Astrocyte of the cerebellum (primary cell): Measurements from ENCODE around the gene ARHGEF25.

Experiments
- DNase-seq: peaks from one replicate; pipeline ENCODE4 v3.0.0-alpha.2; 2011; ENCODE audit warnings: low read depth
- H3K4me3 ChIP-seq: 2 replicates; pipeline ENCODE4 v1.5.1; 2011; ENCODE audit warnings: mild to moderate bottlenecking, low read depth, low read length, moderate library complexity
- in situ Hi-C: cut with HindIII; loops from 2 replicates; pipeline ENCODE4 v1.10.0; 2017; ENCODE audit warnings: low sequenced_read_pairs
- TF ChIP-seq, protein P1 (sequence below): IDR thresholded peaks from 2 replicates; pipeline ENCODE4 v1.5.1; 2012; ENCODE audit warnings: low read length, low read depth, moderate library complexity, mild to moderate bottlenecking; ENCODE audit errors: missing control alignments

ARHGEF25 gene

DNA sequence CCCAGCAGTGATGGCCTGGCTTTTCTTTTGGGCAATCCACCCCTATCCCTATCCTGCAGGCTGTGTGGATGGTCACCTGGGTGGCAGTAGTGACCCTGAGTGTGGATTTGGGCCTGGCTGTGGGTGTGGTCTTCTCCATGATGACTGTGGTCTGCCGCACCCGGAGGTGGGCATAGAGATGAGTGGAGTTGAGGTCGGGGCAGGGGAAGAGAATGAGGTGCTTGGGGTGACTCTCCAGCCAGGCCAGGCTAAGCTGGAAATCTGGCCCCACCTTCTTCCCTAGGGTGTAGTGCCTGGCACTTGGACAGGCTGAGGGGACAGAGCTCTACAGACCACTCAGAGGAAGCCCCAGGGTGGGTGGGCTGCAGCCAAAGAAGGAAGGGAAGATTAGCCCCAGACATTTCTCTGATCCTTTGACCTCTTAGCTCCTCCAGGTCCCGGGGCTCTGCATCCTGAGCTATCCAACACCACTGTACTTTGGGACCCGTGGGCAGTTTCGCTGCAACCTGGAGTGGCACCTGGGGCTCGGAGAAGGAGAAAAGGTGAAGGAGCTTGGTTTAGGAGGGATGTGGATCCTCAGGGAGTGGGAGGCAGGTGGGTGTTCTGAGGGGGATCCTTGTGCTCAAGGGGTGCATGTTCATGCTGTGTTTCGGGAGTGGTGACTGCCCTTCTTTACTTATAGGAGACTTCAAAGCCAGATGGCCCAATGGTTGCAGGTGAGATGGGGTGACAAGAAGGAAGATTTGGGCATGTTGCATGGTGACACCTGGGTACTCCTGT lies 13.4 kb downstream of the ARHGEF25 start:
- no peak overlapping the region for H3K4me3 ChIP-seq
- TF ChIP-seq, protein P1, sequence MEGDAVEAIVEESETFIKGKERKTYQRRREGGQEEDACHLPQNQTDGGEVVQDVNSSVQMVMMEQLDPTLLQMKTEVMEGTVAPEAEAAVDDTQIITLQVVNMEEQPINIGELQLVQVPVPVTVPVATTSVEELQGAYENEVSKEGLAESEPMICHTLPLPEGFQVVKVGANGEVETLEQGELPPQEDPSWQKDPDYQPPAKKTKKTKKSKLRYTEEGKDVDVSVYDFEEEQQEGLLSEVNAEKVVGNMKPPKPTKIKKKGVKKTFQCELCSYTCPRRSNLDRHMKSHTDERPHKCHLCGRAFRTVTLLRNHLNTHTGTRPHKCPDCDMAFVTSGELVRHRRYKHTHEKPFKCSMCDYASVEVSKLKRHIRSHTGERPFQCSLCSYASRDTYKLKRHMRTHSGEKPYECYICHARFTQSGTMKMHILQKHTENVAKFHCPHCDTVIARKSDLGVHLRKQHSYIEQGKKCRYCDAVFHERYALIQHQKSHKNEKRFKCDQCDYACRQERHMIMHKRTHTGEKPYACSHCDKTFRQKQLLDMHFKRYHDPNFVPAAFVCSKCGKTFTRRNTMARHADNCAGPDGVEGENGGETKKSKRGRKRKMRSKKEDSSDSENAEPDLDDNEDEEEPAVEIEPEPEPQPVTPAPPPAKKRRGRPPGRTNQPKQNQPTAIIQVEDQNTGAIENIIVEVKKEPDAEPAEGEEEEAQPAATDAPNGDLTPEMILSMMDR = no peak
- in situ Hi-C loops = loop anchor here (5.0 kb wide), 1 partner anchor 37 kb away; no protein-coding TSS in a partner anchor
- no peak for DNase-seq

DNA sequence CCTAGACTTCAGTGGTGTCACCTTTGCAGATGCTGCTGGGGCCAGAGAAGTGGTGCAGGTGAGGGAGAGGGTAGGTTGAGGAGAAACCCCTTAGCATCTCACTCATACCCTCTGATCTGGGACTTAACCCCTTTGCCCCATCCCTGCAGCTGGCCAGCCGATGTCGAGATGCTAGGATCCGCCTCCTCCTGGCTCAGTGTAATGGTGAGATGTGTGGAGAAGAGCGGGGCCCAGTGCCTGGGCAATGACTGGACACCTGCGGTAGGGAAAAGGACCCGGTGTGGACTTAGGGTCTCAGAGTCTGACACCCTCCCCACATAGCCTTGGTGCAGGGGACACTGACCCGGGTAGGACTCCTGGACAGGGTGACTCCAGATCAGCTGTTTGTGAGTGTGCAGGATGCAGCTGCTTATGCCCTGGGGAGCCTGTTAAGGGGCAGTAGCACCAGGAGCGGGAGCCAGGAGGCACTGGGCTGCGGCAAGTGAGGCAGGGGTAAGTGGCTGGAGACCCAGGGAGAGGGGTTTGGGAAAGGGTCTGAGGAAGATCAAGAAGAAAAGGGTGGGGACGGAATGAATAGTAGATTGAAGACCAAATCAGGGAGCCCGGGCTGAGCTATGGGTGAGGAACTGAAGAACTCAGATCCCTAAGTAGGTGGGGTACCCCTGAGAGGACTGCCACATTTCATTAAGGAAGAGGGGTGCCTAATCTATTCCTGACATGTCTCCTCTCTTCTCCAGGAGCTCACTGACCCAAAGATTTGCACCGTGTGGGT lies 14.2 kb downstream of the ARHGEF25 start:
- in situ Hi-C loops = loop anchor here (5.0 kb wide), 1 partner anchor 38 kb away; no protein-coding TSS in a partner anchor
- DNase-seq = no peak
- TF ChIP-seq, protein P1 = no peak
- H3K4me3 ChIP-seq = no peak overlapping the region

DNA sequence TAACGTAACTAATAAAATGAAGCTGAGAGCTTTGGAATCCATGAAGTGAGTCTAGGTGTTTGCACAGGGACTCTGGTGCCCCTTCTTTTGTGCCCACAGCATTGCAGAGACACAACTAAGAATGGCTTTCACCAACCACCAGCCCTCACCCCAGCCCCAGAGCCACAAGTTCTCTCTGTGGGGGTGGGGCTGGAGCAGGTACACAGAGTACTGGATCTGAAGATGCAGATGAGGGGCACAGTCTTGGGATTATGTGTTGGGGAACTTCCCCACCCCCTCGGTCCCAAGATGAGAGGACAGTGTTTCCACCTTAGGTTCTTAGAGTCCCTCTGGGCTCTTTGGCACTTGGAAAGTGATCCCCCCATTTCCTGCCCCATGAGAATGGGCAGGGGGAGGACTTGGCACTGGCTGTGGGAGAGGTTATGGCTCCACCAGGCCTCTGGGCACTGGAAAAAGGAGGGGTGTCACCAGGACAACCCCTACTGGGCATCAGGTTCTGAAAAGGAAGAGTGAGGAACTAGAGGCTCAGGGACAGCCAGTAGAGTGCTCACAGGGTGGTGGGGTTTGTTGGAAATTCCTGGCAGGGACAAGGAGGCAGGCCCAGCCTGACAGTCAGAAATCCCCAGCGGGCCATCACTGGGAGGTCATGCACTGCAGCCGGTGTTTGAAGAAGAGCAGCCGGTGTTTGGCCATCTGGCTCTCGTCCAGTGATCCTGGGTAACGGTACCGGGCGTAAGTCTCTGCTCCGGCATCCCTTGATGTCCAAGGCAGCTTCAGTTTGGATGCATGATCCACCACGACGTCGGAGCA lies 15.1 kb downstream of the ARHGEF25 start:
- in situ Hi-C loops = loop anchor here (5.0 kb wide), 1 partner anchor 39 kb away; no protein-coding TSS in a partner anchor
- no peak overlapping the region for H3K4me3 ChIP-seq
- no peak for DNase-seq
- TF ChIP-seq, protein P1 = no peak

DNA sequence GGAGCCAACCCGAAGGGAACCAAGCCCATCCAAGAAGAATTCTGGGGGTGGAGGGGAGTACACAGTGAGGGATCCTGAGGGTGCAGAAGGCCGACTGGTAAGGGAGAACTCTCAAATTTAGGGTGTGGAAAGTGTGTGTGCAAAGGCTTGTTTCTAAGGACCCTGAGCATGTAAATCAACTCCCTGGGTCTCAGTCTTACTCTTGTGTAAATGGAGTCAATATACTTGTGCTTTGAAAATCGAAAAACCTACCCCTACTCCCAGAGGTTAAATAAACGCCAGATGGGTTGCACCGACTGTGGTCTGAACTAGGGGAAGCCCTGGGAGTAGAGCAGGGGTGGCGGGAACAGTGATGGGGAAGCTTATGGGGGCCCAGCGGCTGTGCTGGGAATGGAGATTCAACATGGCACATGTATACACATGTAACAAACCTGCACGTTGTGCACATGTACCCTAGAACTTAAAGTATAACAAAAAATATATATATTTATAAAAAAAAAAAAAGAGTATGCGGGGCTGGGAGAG lies 15.7 kb downstream of the ARHGEF25 start:
- TF ChIP-seq, protein P1 = no peak
- DNase-seq = no peak
- no peak overlapping the region for H3K4me3 ChIP-seq
- in situ Hi-C loops = loop anchor here (5.0 kb wide), 1 partner anchor 40 kb away; no protein-coding TSS in a partner anchor

DNA sequence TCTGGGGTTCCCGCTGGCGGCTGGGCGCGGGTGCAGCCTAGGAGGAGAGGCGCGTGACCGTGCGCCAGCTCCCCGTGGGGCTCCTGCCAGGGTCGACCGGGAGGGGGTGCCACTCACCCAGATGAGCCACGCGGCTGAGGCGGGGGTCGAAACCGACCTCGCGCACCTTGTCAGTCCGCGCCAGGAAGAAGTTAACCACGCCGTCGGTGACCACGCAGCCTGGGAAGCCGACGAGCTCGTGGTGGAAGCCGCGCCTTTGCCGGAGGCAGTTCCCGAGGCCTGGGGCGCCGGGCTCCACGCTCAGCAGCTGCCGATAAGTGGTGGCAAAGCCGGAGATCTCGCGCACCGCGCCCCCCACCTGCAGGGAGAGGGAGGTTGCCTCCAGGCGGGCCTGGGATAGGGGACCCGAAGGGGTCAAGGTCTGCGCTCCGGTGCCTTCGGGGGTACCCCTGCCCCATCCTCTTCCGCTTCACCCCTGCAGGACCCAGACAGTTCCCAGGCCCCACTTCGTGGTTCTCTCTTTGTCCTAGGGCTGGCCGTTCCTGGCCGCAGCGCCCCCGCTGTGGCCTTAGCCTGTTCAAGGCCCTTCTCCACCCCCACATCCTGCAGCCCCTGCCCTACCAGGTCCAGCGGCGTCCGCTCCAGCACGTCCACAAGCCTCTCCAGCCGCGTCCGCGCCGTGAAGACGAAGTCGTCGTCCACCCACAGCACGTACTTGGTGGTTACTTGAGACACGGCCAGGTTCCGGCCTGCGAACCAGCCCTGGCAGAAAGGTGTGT lies 16.5 kb downstream of the ARHGEF25 start:
- TF ChIP-seq, protein P1 = no peak
- in situ Hi-C loops = loop anchor here (5.0 kb wide), 1 partner anchor 40 kb away; no protein-coding TSS in a partner anchor
- no peak for DNase-seq
- H3K4me3 ChIP-seq = no peak overlapping the region
